Measurements from ENCODE around the gene CRHR1.

The CRHR1 gene

DNA sequence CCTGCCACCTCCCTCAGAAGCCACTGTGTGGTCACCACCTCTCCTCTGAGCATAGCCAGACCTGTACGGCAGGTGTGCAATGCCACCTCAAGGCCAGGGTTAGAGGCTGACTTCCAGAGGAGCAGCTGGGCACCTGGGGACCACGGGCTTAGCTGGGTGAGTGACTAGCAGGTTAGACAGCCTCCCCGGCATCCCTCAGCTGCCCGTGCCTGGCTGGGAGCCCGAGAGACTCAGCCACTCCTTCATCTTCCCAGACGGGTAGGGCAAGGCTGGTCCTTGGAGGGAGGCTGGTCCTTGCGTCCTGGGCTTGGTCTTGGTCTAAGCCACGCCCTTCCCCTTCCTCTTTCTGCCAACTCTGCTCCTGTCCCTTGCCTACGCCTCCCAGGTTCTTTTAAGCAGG lies 7.8 kb downstream of the CRHR1 start:
- FAIRE-seq (no peak), DNase-seq (ENCODE audit: insufficient read length) (no peak)
- no peak for TF ChIP-seq POLR2A (IDR thresholded peaks at IDR 0.05; ENCODE audit: low read depth, low read length)
- TF ChIP-seq POLR2AphosphoS5 (IDR thresholded peaks at IDR 0.05; ENCODE audit: low read depth, low read length) = no peak
- no peak for TF ChIP-seq TAF1 (IDR thresholded peaks at IDR 0.05; ENCODE audit: borderline replicate concordance, low read depth, low read length)

DNA sequence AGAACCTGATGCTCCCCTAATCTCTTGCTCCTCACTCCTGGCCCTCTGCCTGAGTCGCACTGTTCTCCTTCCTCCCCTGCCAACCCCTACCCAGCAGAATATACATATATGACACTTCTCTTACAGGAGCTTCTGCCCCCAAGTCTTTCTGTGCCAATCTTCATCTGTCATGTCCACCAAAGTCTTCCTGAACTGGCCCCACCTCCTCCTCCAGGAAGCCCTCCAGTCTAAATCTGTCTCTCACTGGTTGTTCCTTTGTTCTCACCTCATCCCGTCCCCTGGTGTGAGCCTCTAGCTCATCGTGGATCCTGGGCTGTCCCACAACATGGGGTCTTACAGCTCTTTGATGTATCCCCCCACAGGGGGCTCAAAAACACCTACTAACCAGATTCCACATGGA lies 8.3 kb downstream of the CRHR1 start:
- DNase-seq (ENCODE audit: insufficient read length) (no peak), FAIRE-seq (no peak)
- TF ChIP-seq TAF1 (IDR thresholded peaks at IDR 0.05; ENCODE audit: borderline replicate concordance, low read depth, low read length) (no peak), POLR2AphosphoS5 (IDR thresholded peaks at IDR 0.05; ENCODE audit: low read depth, low read length) (no peak), POLR2A (IDR thresholded peaks at IDR 0.05; ENCODE audit: low read depth, low read length) (no peak)

DNA sequence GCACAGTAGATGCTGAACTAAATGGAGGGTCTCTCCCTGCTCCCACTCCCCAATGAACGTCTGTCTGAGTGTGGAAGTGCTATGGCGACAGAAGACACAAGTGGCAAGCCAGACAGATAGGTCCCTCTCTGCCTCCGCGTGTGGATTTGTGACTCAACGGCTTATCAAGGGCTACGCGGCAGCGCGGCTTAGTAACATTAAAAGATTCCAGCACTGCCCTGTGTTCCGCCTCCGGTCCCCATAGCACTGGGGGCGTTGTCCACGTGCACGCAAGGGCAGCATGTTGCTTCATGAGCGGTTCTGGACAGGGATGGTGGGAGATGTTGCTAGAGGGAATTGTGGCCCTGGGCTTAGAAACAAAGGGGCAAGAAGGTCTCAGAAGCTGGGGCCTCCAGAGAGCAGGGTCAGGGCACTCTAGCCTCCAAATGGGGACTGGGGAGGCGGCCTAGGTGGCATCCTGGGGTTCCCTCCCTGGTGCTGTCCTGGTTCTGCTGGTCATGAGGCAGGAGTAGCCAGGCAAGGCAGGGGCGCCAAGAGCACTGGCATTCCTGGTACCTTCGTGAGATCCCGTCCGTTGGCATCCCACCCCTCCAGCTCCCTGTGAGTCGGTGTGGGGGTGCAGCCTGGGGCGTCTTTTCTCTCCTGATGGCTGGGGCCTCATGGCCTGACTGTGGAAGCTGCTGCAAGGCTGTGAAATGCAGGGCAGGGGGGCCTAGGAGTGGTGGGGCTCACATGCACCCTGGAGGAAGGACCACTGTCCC lies 9.1 kb downstream of the CRHR1 start:
- DNase-seq (ENCODE audit: insufficient read length) = no peak
- FAIRE-seq = no peak
- no peak for TF ChIP-seq TAF1 (IDR thresholded peaks at IDR 0.05; ENCODE audit: borderline replicate concordance, low read depth, low read length)

DNA sequence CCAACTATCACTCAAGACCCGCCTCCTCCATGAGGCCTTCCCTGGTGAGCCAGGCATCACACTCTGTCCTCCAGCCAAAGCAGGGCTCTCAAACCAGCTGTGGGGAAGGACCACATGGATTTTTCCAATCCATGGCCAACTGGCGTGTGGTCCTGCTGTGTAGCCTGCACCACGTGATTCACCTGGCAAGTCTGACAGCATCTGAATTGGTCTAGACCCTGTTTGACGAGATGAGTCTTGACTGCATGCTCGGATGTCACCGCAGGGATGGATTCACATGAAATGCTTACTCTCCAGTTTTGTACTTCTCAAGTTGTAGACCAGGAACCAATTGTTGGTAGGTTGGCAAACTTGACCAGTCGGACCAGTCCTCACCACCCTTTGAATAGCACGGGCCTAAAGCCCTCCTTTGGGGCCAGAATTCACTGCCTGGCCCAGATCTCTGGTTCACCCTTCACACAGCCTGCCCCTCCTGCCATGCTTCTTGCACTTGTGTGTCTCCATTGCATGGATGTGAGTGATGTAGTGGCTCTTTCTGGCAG lies 9.9 kb downstream of the CRHR1 start:
- DNase-seq (ENCODE audit: insufficient read length) (no peak), FAIRE-seq (no peak)
- no peak for TF ChIP-seq TAF1 (IDR thresholded peaks at IDR 0.05; ENCODE audit: borderline replicate concordance, low read depth, low read length)
- TF ChIP-seq POLR2AphosphoS5 (IDR thresholded peaks at IDR 0.05; ENCODE audit: low read depth, low read length) = no peak
- TF ChIP-seq POLR2A (IDR thresholded peaks at IDR 0.05; ENCODE audit: low read depth, low read length) = no peak

DNA sequence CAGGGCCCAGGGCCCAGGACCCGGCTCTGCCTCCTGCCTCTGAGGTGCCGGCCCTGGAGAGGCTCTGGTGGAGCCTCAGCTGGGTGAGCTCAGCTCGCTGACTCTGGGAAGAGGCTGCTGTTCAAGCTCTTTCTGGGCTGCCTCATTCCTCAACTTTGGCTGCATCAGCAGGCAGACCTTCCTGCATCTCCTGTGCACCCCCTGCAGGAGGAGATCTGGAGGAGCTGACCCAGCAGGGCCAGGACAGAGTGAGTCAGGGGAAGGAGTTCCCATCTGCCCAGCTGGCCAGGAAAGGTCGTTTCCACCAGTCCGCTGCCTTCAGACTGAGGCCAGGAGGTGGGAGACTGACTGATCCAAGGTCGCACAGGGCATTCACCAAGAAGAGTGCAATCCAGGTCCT lies 10.7 kb downstream of the CRHR1 start:
- no peak for DNase-seq (ENCODE audit: insufficient read length)
- FAIRE-seq = no peak

DNA sequence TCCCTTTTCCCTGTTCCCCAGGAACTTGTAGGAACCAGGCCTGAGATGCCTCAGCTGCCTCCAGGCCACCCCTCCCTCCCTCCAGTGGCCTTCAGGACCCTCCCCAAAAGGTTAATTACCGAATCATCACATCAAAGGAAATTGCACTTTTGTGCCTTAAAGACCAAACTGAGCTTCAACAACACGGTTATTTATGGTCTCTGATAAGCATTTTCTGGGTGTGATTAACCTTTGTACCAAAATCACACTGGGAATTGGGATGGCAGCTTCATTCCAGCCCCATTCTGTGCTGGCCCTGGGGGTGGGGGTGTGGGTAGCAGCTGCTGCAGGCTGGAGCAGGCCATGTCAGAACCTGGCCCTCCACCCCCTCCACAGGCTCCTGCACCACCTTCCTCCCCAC lies 16.7 kb downstream of the CRHR1 start:
- DNase-seq (ENCODE audit: insufficient read length) (no peak), FAIRE-seq (no peak)

More for the DNA sequence above, 10.7 kb downstream of the CRHR1 start:
- TF ChIP-seq TAF1 (IDR thresholded peaks at IDR 0.05; ENCODE audit: borderline replicate concordance, low read depth, low read length) (no peak), POLR2A (IDR thresholded peaks at IDR 0.05; ENCODE audit: low read depth, low read length) (no peak)

DNA sequence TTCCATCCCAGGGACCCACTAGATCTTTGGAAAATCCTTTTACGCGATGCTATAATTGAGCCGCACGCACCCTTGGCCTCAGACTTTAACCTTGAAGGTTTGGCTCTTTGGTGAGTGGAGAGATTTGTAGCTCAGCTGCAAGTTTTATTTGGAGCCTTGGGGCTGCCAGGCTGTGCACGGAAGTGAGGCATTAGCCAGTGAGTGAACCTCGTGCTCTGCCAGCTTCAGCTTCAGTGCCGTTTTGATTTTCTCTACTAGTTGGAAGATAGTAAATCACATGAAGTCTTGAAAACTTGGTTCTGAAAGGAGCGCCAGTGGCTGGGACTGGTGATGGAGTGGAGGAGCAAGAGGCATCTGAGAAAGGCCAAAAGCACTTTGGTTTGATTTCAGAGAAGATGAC lies 17.3 kb downstream of the CRHR1 start:
- DNase-seq (ENCODE audit: insufficient read length) (no peak), FAIRE-seq (no peak)
- TF ChIP-seq POLR2A (IDR thresholded peaks at IDR 0.05; ENCODE audit: low read depth, low read length) = no peak
- no peak for TF ChIP-seq POLR2AphosphoS5 (IDR thresholded peaks at IDR 0.05; ENCODE audit: low read depth, low read length)
- TF ChIP-seq TAF1 (IDR thresholded peaks at IDR 0.05; ENCODE audit: borderline replicate concordance, low read depth, low read length) = no peak

More for the DNA sequence above, 16.7 kb downstream of the CRHR1 start:
- no peak for TF ChIP-seq POLR2AphosphoS5 (IDR thresholded peaks at IDR 0.05; ENCODE audit: low read depth, low read length)
- TF ChIP-seq TAF1 (IDR thresholded peaks at IDR 0.05; ENCODE audit: borderline replicate concordance, low read depth, low read length) = no peak
- TF ChIP-seq POLR2A (IDR thresholded peaks at IDR 0.05; ENCODE audit: low read depth, low read length) = no peak

DNA sequence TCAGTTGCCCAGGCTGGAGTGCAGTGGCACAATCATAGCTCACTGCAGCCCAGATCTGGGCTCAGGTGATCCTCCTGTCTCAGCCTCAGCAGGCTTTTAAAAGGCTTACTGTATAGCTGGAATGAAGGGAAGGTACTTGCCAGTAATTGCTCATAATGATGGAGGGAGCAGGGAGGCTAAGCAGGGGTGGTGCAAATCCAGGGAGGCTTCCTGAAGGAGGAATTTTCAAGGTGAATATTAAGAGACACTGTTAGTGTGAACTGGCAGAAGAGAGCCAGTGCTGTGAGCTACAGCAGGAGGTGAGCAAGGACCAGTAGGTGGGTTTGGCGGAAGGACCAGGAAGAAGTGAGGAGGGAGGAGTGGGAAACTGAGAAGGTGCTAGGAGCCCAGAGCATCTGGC lies 24.7 kb downstream of the CRHR1 start:
- DNase-seq (ENCODE audit: insufficient read length) = no peak
- no peak for TF ChIP-seq POLR2A (IDR thresholded peaks at IDR 0.05; ENCODE audit: low read depth, low read length)
- FAIRE-seq = no peak

DNA sequence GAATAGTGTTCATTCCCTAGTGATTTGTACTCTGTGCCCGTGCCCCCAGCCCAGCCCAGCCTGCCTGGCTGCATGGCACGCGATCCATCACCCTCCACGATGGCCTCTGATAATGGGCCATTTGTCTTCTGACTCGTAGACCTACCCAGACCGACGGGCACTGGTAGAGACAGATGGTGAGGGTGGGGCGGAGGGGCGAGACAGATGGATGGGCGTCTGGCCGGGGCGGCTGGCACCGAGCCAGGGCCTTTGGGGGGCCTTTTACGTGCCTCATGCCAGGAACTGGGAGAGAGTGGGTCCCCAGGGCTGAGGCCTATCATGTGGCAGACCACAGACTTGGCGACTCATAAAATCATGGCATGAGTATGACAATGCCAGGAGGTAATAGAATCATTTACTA lies 25.4 kb downstream of the CRHR1 start:
- DNase-seq (ENCODE audit: insufficient read length) = no peak
- no peak for FAIRE-seq

DNA sequence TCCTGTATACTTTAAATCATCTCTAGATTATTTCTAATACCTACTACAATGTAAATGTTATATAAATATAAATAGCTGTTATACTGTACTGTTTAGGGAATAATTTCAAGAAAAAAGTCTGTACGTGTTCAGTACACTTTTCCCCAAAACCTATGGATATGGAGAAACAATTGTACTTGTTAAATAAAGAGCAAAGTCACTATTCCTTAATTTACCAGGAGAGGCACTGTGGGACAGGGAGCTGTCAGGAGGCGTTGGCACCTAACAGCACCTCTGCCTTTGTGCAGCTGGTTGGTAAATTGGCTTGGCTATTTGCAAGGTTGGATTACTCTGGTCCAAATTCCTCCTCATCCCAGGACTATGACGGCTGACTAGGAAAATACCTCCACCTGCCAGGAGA lies 28.0 kb downstream of the CRHR1 start:
- no peak for FAIRE-seq
- DNase-seq (ENCODE audit: insufficient read length) = no peak
- no peak for TF ChIP-seq POLR2A (IDR thresholded peaks at IDR 0.05; ENCODE audit: low read depth, low read length)
- no peak for TF ChIP-seq TAF1 (IDR thresholded peaks at IDR 0.05; ENCODE audit: borderline replicate concordance, low read depth, low read length)
- no peak for TF ChIP-seq POLR2AphosphoS5 (IDR thresholded peaks at IDR 0.05; ENCODE audit: low read depth, low read length)

More for the DNA sequence above, 25.4 kb downstream of the CRHR1 start:
- no peak for TF ChIP-seq TAF1 (IDR thresholded peaks at IDR 0.05; ENCODE audit: borderline replicate concordance, low read depth, low read length)
- no peak for TF ChIP-seq POLR2AphosphoS5 (IDR thresholded peaks at IDR 0.05; ENCODE audit: low read depth, low read length)
- no peak for TF ChIP-seq POLR2A (IDR thresholded peaks at IDR 0.05; ENCODE audit: low read depth, low read length)

DNA sequence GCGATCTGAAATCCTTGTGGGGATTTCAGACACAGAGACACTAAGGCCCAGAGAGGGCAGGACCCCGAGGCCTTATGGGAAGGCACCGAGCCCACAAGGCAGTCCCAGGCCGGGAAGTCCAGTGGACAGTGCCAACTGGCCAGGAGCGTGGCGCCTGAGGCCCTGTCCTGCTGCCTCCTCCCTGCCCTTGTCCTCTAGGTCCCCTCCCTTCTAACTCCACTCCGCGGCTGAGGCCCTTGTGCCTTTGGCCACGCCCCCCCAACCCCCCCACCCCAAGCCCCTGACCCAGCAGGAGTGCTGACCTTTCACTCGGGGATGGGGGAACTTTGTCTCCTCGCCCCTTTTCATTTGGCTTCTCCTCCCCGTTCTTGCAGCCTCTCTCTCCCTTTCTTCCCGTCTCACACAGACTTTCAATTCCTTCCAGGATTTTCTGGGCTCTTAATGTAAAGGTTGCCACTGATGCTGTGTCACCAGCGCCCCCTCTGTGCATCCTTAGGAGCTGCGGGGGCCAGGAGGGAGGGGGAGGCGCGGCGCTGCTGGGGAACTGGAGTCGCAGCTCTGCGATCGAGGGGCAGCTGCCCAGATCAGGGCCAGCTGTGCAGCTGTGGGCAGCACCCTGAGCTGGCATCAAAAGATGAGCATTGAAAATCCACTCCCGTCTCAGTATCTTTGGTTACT lies 29.1 kb downstream of the CRHR1 start:
- TF ChIP-seq TAF1 (IDR thresholded peaks at IDR 0.05; ENCODE audit: borderline replicate concordance, low read depth, low read length) (no peak), POLR2A (IDR thresholded peaks at IDR 0.05; ENCODE audit: low read depth, low read length) (no peak), POLR2AphosphoS5 (IDR thresholded peaks at IDR 0.05; ENCODE audit: low read depth, low read length) (no peak)
- FAIRE-seq (no peak), DNase-seq (ENCODE audit: insufficient read length) (no peak)

Measured in GM12892 (cell line).